Left lung (tissue), 10 donors: ENCODE results near the gene MED25. TPM values are rescaled to one million over a fixed set of nuclear protein-coding genes. Genes with fewer than 3 reads are reported as not detected.

Source experiments
- ATAC-seq: fragments of 200-7000 bp; cut with Tn5 transposase; one replicate; pipeline ENCODE4 v1.9.1; 2020; ENCODE audit warnings: moderate library complexity
- DNase-seq, 4 donors: peaks; one replicate each; pipeline ENCODE4 v3.0.0-alpha.2; 2013 to 2020
- H3K27ac ChIP-seq, 2 donors: fragments of 200-600 bp; sonication (generic) in 1 of 2; one replicate each; pipeline versions ENCODE4 v1.5.0 to v1.8.0; 2020 to 2021
- H3K27me3 ChIP-seq, 2 donors: fragments of 200-600 bp; sonication (generic) in 1 of 2; one replicate each; pipeline versions ENCODE4 v1.5.0 to v1.8.0; 2020 to 2021
- H3K36me3 ChIP-seq, 2 donors: fragments of 200-600 bp; sonication (generic) in 1 of 2; one replicate each; pipeline versions ENCODE4 v1.5.0 to v1.8.0; 2020 to 2021
- H3K4me1 ChIP-seq, 2 donors: fragments of 200-600 bp; one replicate each; pipeline ENCODE4 v1.8.0; 2021
- H3K4me3 ChIP-seq, 2 donors: fragments of 200-600 bp; sonication (generic) in 1 of 2; one replicate each; pipeline versions ENCODE4 v1.5.0 to v1.8.0; 2020 to 2021; ENCODE audit warnings: mild to moderate bottlenecking in 1 of 2
- H3K9me3 ChIP-seq, 2 donors: fragments of 200-600 bp; sonication (generic) in 1 of 2; one replicate each; pipeline versions ENCODE4 v1.5.0 to v1.8.0; 2020 to 2021
- CTCF ChIP-seq, 2 donors: fragments of 200-600 bp; sonication (generic) in 1 of 2; IDR thresholded peaks; one replicate each; pipeline versions ENCODE4 v1.5.0 to v1.8.0; 2021; ENCODE audit warnings: antibody characterized with exemption in 2 of 2
- intact Hi-C, 2 donors: fragments of 100-400 bp; cut with DNase I; formaldehyde crosslinking; loops; one replicate each; pipeline versions ENCODE4 v1.11.2 to v1.14.2; 2022
- polyA plus RNA-seq, 6 donors: library from polyadenylated mRNA; unstranded; fragments of 120-200 nt; gene quantifications; one replicate each; pipeline ENCODE4 v1.2.1, GENCODE V29; 2013; ENCODE audit not compliant: insufficient read length in 6 of 6
- total RNA-seq, 2 donors: library from RNA; stranded (reverse); fragmentation: NEBNext Ultra II Directional; extraction: Animal tissue kit (Norgen Biotek cat#: 25700); gene quantifications; one replicate each; pipeline ENCODE4 v1.2.1, GENCODE V29; 2021
- donor health status: DM: no; HTN: yes; CAD: no.
- donor health status: DM: no; HTN: no; CAD: no.

The MED25 gene
- total and polyA plus RNA-seq, 8 donors = 52.1 to 67.4 (median 57.6) TPM

DNA sequence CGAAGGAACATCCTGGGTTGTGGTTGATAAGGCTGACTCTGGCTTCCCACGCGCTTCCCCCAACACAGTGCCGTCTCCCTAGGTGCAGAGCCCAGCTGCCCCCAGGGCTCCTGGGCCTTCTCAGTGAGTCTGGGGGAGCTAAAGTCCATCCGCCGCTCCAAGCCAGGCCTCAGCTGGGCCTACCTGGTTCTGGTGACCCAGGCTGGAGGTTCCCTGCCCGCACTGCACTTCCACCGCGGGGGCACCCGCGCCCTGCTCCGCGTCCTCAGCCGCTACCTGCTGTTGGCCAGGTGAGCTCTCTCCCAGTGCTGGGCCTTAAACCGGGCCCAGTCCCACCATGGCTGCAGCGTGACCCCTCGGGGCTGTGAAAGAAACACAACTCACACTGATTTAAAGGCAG lies 63.1 kb downstream of the MED25 start:
- H3K27me3 ChIP-seq = no peaks in the 10 kb centered on the region
- H3K36me3 ChIP-seq = peaks cover 0 to 71% of the 10 kb centered on the region in 2 donors
- DNase-seq (peak in 1 of 4 donors; percentile 65), ATAC-seq (no peak)
- H3K4me1 ChIP-seq = peaks cover 0 to 22% of the 10 kb centered on the region in 2 donors
- intact Hi-C loops = no loop called here
- H3K4me3 ChIP-seq = no peak overlapping the region
- no peaks in the 10 kb centered on the region for H3K9me3 ChIP-seq
- H3K27ac ChIP-seq = no peak overlapping the region
- no peak for TF ChIP-seq CTCF (IDR thresholded peaks at IDR 0.05)

GRCh38 chr19:49881672-49882394 lies 63.7 kb downstream of the MED25 start:
- no peaks in the 10 kb centered on the region for H3K27me3 ChIP-seq
- no peak for TF ChIP-seq CTCF (IDR thresholded peaks at IDR 0.05)
- H3K27ac ChIP-seq = no peak overlapping the region
- no peak overlapping the region for H3K4me3 ChIP-seq
- no peak for ATAC-seq
- H3K4me1 ChIP-seq = peaks cover 0 to 22% of the 10 kb centered on the region in 2 donors
- no peaks in the 10 kb centered on the region for H3K9me3 ChIP-seq
- peak in 1 of 4 donors; percentile 74 for DNase-seq
- peaks cover 0 to 78% of the 10 kb centered on the region in 2 donors for H3K36me3 ChIP-seq
- intact Hi-C loops = no loop called here

GRCh38 chr19:49882643-49883042 lies 64.6 kb downstream of the MED25 start:
- intact Hi-C loops = no loop called here
- Histone ChIP-seq H3K4me1 (peaks cover 0 to 22% of the 10 kb centered on the region in 2 donors), H3K4me3 (no peak overlapping the region), H3K36me3 (peaks cover 0 to 84% of the 10 kb centered on the region in 2 donors), H3K27me3 (no peaks in the 10 kb centered on the region), H3K27ac (no peak overlapping the region), H3K9me3 (no peaks in the 10 kb centered on the region)
- ATAC-seq (no peak), DNase-seq (peak in 1 of 4 donors; percentile 71)
- no peak for TF ChIP-seq CTCF (IDR thresholded peaks at IDR 0.05)

DNA sequence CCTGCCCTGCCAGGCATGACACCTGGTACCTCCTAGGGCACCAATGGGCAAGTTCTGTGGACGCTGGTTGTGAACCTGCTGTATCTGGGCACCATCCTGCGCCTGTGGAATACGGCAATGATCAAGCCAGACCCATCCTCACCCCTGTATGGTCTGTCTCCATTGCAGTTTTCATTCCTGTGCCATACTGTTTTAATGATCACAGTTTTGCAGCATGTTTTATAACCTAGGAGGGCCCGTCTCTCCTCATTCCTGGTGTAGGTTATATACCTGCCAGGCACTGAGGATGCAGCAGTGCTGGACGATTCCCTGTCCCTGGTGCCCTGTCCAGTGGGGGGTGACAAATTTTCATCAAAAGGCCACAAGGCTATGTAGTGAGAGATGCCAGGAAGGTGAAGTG lies 65.0 kb downstream of the MED25 start:
- intact Hi-C loops = no loop called here
- Histone ChIP-seq H3K4me3 (no peak overlapping the region), H3K27me3 (no peaks in the 10 kb centered on the region), H3K9me3 (no peaks in the 10 kb centered on the region), H3K4me1 (peaks cover 0 to 20% of the 10 kb centered on the region in 2 donors), H3K36me3 (peaks cover 0 to 88% of the 10 kb centered on the region in 2 donors), H3K27ac (no peak overlapping the region)
- DNase-seq (no peak), ATAC-seq (no peak)
- TF ChIP-seq CTCF (IDR thresholded peaks at IDR 0.05) = no peak

GRCh38 chr19:49884109-49884508 lies 66.0 kb downstream of the MED25 start:
- no peak for ATAC-seq
- intact Hi-C loops = no loop called here

More at GRCh38 chr19:49884109-49884508, 66.0 kb downstream of the MED25 start:
- no peak overlapping the region for H3K27ac ChIP-seq
- H3K4me3 ChIP-seq = no peak overlapping the region
- DNase-seq = peak in 1 of 4 donors; percentile 73
- H3K9me3 ChIP-seq = no peaks in the 10 kb centered on the region
- no peak for TF ChIP-seq CTCF (IDR thresholded peaks at IDR 0.05)
- H3K36me3 ChIP-seq = peaks cover 0 to 91% of the 10 kb centered on the region in 2 donors
- no peaks in the 10 kb centered on the region for H3K27me3 ChIP-seq
- peaks cover 0 to 10% of the 10 kb centered on the region in 2 donors for H3K4me1 ChIP-seq
